ENCODE results near the gene WASHC3.
A peak's percentile ranks its signal among the peaks of the same experiment; 100 is the strongest.
"Not testable (repeated sequence)": the region's sequence is repeated elsewhere in the genome, so short reads cannot be mapped to it uniquely, and the experiment has no call there.

WASHC3 gene

GRCh38 chr12:102023343-102023930 is 38.4 kb downstream of the WASHC3 start:
- DNase-seq (ENCODE audit: low spot score in 2 of 2) (no peak), ATAC-seq (ENCODE audit: low read depth) (no peak)
- H3K9me3 Mint-ChIP-seq: no peaks in the 10 kb centered on the region
- no peaks in the 10 kb centered on the region for H3K27me3 Mint-ChIP-seq
- H3K4me1 Mint-ChIP-seq: peaks cover 3% of the 10 kb centered on the region
- H3K4me3 Mint-ChIP-seq: no peak overlapping the region
- no peak overlapping the region for H3K27ac Mint-ChIP-seq
- peaks cover 25% of the 10 kb centered on the region for H3K36me3 Mint-ChIP-seq

GRCh38 chr12:102022286-102022685 is 39.5 kb downstream of the WASHC3 start:
- H3K4me1 Mint-ChIP-seq: peaks cover 3% of the 10 kb centered on the region
- H3K27me3 Mint-ChIP-seq: no peaks in the 10 kb centered on the region
- ATAC-seq (ENCODE audit: low read depth) (no peak), DNase-seq (ENCODE audit: low spot score in 2 of 2) (no peak)
- no peaks in the 10 kb centered on the region for H3K9me3 Mint-ChIP-seq
- H3K36me3 Mint-ChIP-seq: peaks cover 26% of the 10 kb centered on the region
- H3K27ac Mint-ChIP-seq: no peak overlapping the region
- no peak overlapping the region for H3K4me3 Mint-ChIP-seq

- no peak overlapping the region for H3K27ac Mint-ChIP-seq
- peaks cover 25% of the 10 kb centered on the region for H3K36me3 Mint-ChIP-seq
- H3K27me3 Mint-ChIP-seq: no peaks in the 10 kb centered on the region
- DNase-seq (ENCODE audit: low spot score in 2 of 2) (no peak), ATAC-seq (ENCODE audit: low read depth) (no peak)
- H3K4me3 Mint-ChIP-seq: no peak overlapping the region
- no peaks in the 10 kb centered on the region for H3K9me3 Mint-ChIP-seq
- H3K4me1 Mint-ChIP-seq: peaks cover 3% of the 10 kb centered on the region
These were observed 40.1 kb downstream of the WASHC3 start for GRCh38 chr12:102021540-102022246.

GRCh38 chr12:102018607-102019006 is 43.2 kb downstream of the WASHC3 start:
- ATAC-seq (ENCODE audit: low read depth); H3K4me3 Mint-ChIP-seq; H3K4me1 Mint-ChIP-seq: not testable (repeated sequence)

GRCh38 chr12:102016472-102016871 is 45.3 kb downstream of the WASHC3 start:
- no peak overlapping the region for H3K27ac Mint-ChIP-seq

More at GRCh38 chr12:102018607-102019006, 43.2 kb downstream of the WASHC3 start:
- not testable (repeated sequence) for DNase-seq (ENCODE audit: low spot score in 2 of 2); H3K9me3 Mint-ChIP-seq; H3K27ac Mint-ChIP-seq; H3K27me3 Mint-ChIP-seq
- peaks cover 15% of the 10 kb centered on the region for H3K36me3 Mint-ChIP-seq

GRCh38 chr12:102010265-102010994 is 51.4 kb downstream of the WASHC3 start:
- Mint-ChIP-seq H3K36me3 (peaks cover 6% of the 10 kb centered on the region), H3K4me1 (peaks cover 21% of the 10 kb centered on the region), H3K9me3 (no peaks in the 10 kb centered on the region), H3K4me3 (peak overlapping the region; percentile 75), H3K27ac (peak overlapping the region; percentile 96), H3K27me3 (no peaks in the 10 kb centered on the region)
- ATAC-seq (ENCODE audit: low read depth) (peak; percentile 100), DNase-seq (ENCODE audit: low spot score in 2 of 2) (peak; percentile 43 to 64)

More at GRCh38 chr12:102016472-102016871, 45.3 kb downstream of the WASHC3 start:
- Mint-ChIP-seq H3K4me3 (no peak overlapping the region), H3K27me3 (no peaks in the 10 kb centered on the region), H3K36me3 (peaks cover 17% of the 10 kb centered on the region), H3K9me3 (no peaks in the 10 kb centered on the region), H3K4me1 (peaks cover under 1% of the 10 kb centered on the region)
- ATAC-seq (ENCODE audit: low read depth) (no peak), DNase-seq (ENCODE audit: low spot score in 2 of 2) (no peak)

GRCh38 chr12:102009796-102010195 is 52.0 kb downstream of the WASHC3 start:
- H3K27ac Mint-ChIP-seq: peak overlapping the region; percentile 96
- peak overlapping the region; percentile 75 for H3K4me3 Mint-ChIP-seq
- ATAC-seq (ENCODE audit: low read depth) (no peak), DNase-seq (ENCODE audit: low spot score in 2 of 2) (no peak)
- H3K4me1 Mint-ChIP-seq: peaks cover 21% of the 10 kb centered on the region
- no peaks in the 10 kb centered on the region for H3K9me3 Mint-ChIP-seq
- H3K36me3 Mint-ChIP-seq: peaks cover 9% of the 10 kb centered on the region
- no peaks in the 10 kb centered on the region for H3K27me3 Mint-ChIP-seq

GRCh38 chr12:102008615-102009126 is 53.1 kb downstream of the WASHC3 start:
- H3K9me3 Mint-ChIP-seq: no peaks in the 10 kb centered on the region
- peaks cover 9% of the 10 kb centered on the region for H3K36me3 Mint-ChIP-seq
- no peak for ATAC-seq (ENCODE audit: low read depth)
- no peaks in the 10 kb centered on the region for H3K27me3 Mint-ChIP-seq
- H3K4me3 Mint-ChIP-seq: no peak overlapping the region
- no peak for DNase-seq (ENCODE audit: low spot score in 2 of 2)
- H3K4me1 Mint-ChIP-seq: peaks cover 21% of the 10 kb centered on the region
- no peak overlapping the region for H3K27ac Mint-ChIP-seq

GRCh38 chr12:102005256-102005655 is 56.5 kb downstream of the WASHC3 start:
- peaks cover 5% of the 10 kb centered on the region for H3K36me3 Mint-ChIP-seq
- H3K27ac Mint-ChIP-seq: no peak overlapping the region
- no peaks in the 10 kb centered on the region for H3K27me3 Mint-ChIP-seq
- DNase-seq (ENCODE audit: low spot score in 2 of 2): no peak
- H3K4me3 Mint-ChIP-seq: no peak overlapping the region
- peaks cover 17% of the 10 kb centered on the region for H3K4me1 Mint-ChIP-seq
- no peaks in the 10 kb centered on the region for H3K9me3 Mint-ChIP-seq
- no peak for ATAC-seq (ENCODE audit: low read depth)

- Mint-ChIP-seq H3K4me3 (no peak overlapping the region), H3K9me3 (peaks cover 1% of the 10 kb centered on the region), H3K4me1 (peaks cover 8% of the 10 kb centered on the region), H3K36me3 (peaks cover 2% of the 10 kb centered on the region), H3K27ac (no peak overlapping the region), H3K27me3 (peaks cover 2% of the 10 kb centered on the region)
- ATAC-seq (ENCODE audit: low read depth) (no peak), DNase-seq (ENCODE audit: low spot score in 2 of 2) (no peak)
These were observed 64.7 kb downstream of the WASHC3 start for GRCh38 chr12:101997102-101997501.

GRCh38 chr12:101995684-101996083 is 66.1 kb downstream of the WASHC3 start:
- Mint-ChIP-seq H3K4me3 (no peak overlapping the region), H3K36me3 (peaks cover 2% of the 10 kb centered on the region), H3K4me1 (peaks cover 5% of the 10 kb centered on the region), H3K27ac (no peak overlapping the region), H3K9me3 (peaks cover 1% of the 10 kb centered on the region), H3K27me3 (peaks cover 2% of the 10 kb centered on the region)
- DNase-seq (ENCODE audit: low spot score in 2 of 2): no peak
- ATAC-seq (ENCODE audit: low read depth): no peak

GRCh38 chr12:101992091-101992490 is 69.7 kb downstream of the WASHC3 start:
- DNase-seq (ENCODE audit: low spot score in 2 of 2): no peak
- no peak overlapping the region for H3K27ac Mint-ChIP-seq
- peaks cover 2% of the 10 kb centered on the region for H3K27me3 Mint-ChIP-seq

GRCh38 chr12:101982307-101982706 is 79.5 kb downstream of the WASHC3 start:
- Mint-ChIP-seq H3K27ac (no peak overlapping the region), H3K27me3 (no peaks in the 10 kb centered on the region), H3K36me3 (no peaks in the 10 kb centered on the region), H3K4me1 (peaks cover 6% of the 10 kb centered on the region), H3K4me3 (no peak overlapping the region), H3K9me3 (no peaks in the 10 kb centered on the region)
- no peak for ATAC-seq (ENCODE audit: low read depth)
- no peak for DNase-seq (ENCODE audit: low spot score in 2 of 2)

More at GRCh38 chr12:101992091-101992490, 69.7 kb downstream of the WASHC3 start:
- Mint-ChIP-seq H3K4me3 (no peak overlapping the region), H3K36me3 (peaks cover 2% of the 10 kb centered on the region), H3K9me3 (peaks cover 1% of the 10 kb centered on the region), H3K4me1 (peaks cover 2% of the 10 kb centered on the region)
- no peak for ATAC-seq (ENCODE audit: low read depth)

GRCh38 chr12:101981868-101982267 is 79.9 kb downstream of the WASHC3 start:
- no peaks in the 10 kb centered on the region for H3K9me3 Mint-ChIP-seq

More at GRCh38 chr12:101981868-101982267, 79.9 kb downstream of the WASHC3 start:
- Mint-ChIP-seq H3K27me3 (no peaks in the 10 kb centered on the region), H3K36me3 (no peaks in the 10 kb centered on the region), H3K4me1 (peaks cover 6% of the 10 kb centered on the region), H3K4me3 (no peak overlapping the region), H3K27ac (no peak overlapping the region)
- ATAC-seq (ENCODE audit: low read depth) (no peak), DNase-seq (ENCODE audit: low spot score in 2 of 2) (no peak)

Measured in memory B cell (primary cell).